GM18507 (cell line): ENCODE results near the gene LIMA1.

Source experiments
- DNase-seq: peaks from one replicate; pipeline ENCODE4 v3.0.0; 2011; ENCODE audit warnings: low read depth; ENCODE audit not compliant: insufficient read length; ENCODE audit errors: extremely low spot score
- FAIRE-seq: peaks from 2 replicates; lab custom pipeline; 2011; peaks lifted over from hg19 to GRCh38; lab: Jason Lieb, UNC

LIMA1 gene

DNA sequence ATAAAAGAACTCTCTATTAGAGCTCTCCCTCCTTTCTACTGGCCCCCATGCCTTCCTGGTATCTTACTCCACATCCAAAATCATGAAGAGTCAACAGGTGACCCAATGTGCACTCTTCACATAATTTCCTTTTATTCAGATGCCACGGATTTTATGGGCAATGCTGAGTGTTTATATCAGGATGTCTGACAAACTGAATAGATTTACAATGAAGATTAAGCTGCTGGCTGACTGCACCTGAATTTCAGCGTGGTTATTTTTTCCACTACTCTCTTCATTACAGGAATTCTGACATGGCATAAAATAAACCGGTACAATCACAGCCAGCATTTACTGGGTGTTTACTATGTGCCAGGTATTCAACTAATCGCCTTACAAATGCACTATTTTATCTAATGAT lies 86.8 kb downstream of the LIMA1 start:
- FAIRE-seq (no peak), DNase-seq (no peak)

- DNase-seq = no peak
- no peak for FAIRE-seq
Observed at GRCh38 chr12:50195832-50196231, 87.5 kb downstream of the LIMA1 start.

DNA sequence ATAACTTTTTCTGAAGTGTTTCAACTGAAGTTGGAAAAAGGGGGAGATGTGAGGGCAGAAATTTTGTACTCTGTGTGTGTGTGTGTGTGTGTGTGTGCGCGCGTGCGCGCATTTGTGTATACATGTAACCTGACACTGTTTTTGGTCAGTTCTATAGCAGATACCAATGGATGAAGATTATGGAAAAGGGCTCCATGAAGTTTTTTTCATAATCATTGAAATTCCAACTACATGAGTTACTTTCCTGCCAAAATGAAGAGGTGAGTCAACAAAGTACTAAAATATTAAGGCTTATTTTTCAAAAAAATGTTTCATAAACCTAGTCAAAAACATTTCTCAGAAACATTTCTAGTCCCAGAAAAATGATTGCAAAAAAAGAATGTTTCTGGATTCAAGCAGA lies 90.4 kb downstream of the LIMA1 start:
- no peak for DNase-seq
- FAIRE-seq = no peak

GRCh38 chr12:50192236-50192635 lies 91.1 kb downstream of the LIMA1 start:
- DNase-seq = no peak
- FAIRE-seq = no peak

GRCh38 chr12:50190859-50191258 lies 92.5 kb downstream of the LIMA1 start:
- DNase-seq (no peak), FAIRE-seq (no peak)

- DNase-seq (no peak), FAIRE-seq (no peak)
Observed at GRCh38 chr12:50188875-50189575, 94.3 kb downstream of the LIMA1 start.

DNA sequence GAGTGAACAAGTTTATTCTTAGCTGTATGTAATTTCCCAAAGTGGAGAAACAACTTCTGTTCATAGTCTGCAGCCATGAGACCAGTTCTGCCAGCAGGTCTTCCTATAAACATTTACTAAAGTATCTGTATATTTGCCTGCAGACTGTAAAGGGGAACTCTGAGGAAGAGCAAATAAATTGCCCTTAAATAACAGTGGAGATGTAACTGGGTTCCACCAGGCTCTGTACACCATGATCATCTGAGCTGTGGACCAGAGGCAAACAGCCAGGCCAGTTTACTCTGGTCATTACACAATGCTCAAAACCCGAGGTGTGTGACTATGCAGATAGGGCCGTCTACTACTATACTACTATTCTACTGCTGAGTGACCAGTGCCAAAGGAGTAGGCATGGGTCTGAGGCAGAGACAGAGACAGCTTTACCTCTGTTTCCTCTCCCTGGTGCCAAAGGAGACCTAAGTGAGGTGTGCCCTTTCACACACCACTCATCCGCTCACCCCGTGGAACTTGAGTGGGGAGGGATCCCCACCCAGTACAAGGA lies 95.0 kb downstream of the LIMA1 start:
- FAIRE-seq = no peak

DNA sequence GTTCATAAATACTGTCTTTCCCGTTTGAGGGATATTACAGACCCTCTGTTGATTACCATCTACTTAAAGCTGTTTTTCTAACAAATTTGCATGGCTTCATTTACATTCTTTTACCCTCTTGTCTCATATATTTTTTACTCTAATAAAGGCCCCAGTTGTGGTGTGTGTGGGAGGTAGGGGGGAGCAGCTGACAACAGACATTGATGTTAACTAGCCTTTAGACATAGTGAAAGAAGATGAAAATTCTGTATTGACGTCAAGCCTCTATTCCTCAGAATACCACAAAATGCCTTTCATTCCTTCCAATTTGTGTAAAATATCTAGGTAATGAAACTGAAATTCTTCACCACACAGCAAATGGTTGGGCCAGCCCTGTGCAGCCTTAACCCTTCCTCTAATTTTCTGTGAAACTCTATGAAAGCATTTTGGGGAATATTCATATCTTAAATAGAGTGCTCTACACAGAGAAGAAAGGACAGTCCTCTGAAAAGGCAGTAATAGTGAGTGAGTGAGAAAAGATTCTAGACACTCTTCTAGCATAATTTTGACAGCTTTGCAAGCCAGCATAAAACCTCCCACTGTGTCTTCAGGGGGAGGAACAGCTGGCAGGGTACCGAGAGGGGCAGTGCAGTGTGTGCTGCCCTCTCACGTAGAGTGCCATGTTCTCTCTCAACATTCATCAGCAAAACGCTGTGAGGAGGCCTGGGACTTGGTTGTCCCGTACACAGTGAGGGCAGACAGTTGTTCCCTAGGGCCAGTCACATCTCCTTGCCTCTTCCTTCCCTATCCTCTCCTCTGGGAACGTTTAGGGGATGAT lies 96.0 kb downstream of the LIMA1 start:
- DNase-seq (no peak), FAIRE-seq (no peak)

More for the DNA sequence above, 95.0 kb downstream of the LIMA1 start:
- no peak for DNase-seq

DNA sequence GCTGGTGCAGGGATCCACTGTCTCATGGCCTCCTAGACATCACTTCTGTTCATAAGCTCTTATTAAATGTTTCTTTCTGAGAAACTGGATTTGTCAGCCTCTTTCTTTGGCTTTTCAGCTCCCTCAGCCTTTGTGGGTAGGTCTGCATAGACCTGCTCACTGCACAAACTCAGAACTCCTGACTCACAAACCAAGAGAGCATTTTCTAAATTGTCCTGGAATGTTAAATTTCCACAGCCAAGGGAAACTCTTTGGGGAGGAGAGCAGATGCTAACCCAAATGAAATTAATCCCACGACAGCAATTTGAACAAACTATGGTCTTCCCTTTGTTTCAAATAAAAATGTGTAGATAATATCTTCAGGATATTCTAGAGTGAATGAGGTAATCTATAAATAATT lies 96.6 kb downstream of the LIMA1 start:
- no peak for FAIRE-seq
- DNase-seq = no peak

GRCh38 chr12:50185970-50186663 lies 97.2 kb downstream of the LIMA1 start:
- no peak for DNase-seq
- FAIRE-seq = no peak

DNA sequence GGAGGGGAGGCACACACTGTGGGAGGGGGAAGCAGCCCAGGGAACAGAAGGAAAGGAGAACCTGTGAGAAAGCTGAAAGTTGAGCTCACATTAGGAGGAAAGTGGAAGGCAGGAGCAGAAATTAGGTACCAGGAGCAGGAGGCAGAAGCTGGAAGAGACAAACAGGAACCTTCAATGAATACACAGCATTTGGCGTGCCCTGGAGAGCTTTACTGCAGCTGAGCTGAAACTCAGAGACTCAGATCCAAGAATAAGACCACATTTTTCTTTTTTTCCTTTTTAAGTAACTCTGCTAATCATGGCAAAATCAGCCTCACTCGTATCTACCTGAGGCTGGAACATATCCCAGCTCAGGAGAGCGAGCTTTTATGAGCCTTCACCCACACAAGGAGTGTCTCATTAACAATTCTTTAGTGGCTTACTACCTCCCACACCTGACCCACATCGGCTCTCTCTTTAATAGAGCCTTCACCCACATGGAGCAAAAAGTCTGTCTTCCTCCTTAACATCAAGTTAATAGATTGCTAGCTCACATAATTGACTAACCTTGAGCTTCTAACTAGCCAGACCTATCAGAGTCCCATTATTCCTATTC lies 97.9 kb downstream of the LIMA1 start:
- no peak for FAIRE-seq
- no peak for DNase-seq

GRCh38 chr12:50184261-50184660 lies 99.1 kb downstream of the LIMA1 start:
- DNase-seq (no peak), FAIRE-seq (no peak)

- DNase-seq = no peak
- no peak for FAIRE-seq
Observed at GRCh38 chr12:50182461-50182860, 100.9 kb downstream of the LIMA1 start.

DNA sequence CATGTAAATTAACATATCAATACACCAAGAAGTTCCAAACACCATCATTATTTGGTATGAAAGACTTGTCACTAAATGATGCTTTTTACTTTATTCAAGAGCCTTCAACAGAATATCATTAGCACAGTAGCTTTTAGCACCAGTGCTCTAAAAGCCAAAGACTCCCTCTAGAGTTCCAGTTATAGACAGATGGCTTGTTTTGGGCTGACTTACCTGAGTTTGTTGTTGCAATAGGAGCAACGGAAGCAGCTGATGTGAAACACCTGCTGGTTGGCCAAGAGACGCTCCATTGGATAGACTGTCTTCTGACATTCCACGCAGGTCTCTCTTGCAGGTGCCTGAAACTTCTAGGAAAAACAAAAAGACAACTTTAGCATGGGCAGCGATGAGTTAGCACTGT lies 101.6 kb downstream of the LIMA1 start:
- DNase-seq (no peak), FAIRE-seq (no peak)

DNA sequence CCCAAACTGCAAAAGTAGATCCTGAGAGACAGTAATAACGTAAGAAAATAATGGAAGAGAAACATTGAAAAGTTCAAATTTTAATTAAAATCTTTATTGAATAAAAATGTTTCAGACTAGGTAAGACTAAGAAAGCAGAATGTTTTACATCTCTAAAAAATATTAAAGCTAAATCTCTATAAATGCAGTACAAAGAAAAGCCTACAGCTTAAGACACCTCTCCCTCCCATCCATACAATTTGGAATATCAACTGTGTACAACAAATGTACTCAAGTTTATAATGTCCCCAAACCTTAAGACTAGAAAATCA lies 107.6 kb downstream of the LIMA1 start:
- FAIRE-seq (no peak), DNase-seq (no peak)

GRCh38 chr12:50174971-50175715 lies 108.2 kb downstream of the LIMA1 start:
- FAIRE-seq = peak; percentile 65
- no peak for DNase-seq

GRCh38 chr12:50167049-50167828 lies 116.1 kb downstream of the LIMA1 start, which contains the start of gene CERS5:
TSS of gene CERS5 (minus strand) at chr12:50167369. CDS start at chr12:50167297, 72 bp downstream.
- FAIRE-seq = peak; percentile 89

GRCh38 chr12:50166799-50167048 lies 116.6 kb downstream of the LIMA1 start:
- DNase-seq (peak; percentile 38), FAIRE-seq (no peak)

More at GRCh38 chr12:50167049-50167828, 116.1 kb downstream of the LIMA1 start, which contains the start of gene CERS5:
- DNase-seq = peak; percentile 96

DNA sequence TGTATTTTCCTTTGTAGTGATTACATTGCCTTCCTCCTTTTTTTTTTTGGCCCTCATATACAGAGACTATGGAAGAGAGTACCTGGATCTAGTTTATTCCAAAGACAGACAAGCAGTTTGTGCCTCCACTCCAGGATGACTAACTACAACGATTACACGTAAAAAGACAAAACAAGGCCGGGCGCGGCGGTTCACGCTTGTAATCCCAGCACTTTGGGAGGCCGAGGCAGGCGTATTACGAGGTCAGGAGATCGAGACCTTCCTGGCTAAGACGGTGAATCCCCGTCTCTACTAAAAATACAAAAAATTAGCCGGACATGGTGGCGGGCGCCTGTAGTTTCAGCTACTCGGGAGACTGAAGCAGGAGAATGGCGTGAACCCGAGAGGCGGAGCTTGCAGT lies 118.4 kb downstream of the LIMA1 start:
- DNase-seq = no peak
- FAIRE-seq = no peak
